ENCODE results near the gene FBXW9.

Gene FBXW9

DNA sequence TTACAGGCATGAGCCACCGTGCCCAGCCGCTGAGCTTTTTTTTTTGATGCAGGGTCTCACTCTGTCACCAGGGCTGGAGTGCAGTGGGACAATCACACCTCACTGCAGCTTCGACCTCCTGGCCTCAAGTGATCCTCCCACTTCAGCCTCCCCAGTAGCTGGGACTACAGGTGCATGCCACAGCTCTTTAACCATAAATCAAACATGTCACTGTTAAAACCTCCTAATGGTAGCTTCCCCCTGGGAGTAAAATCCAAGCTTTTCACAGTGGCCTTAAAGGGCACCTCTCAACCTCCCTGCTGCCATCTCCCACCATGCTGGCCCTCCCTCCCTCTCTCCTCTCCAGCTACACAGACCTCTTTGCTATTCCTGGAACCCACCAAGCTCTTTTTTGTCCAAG lies 10.6 kb downstream of the FBXW9 start:
- TF ChIP-seq CREB1 (IDR thresholded peaks at IDR 0.05; ENCODE audit: low read depth) (no peak), TAF1 (IDR thresholded peaks at IDR 0.05; ENCODE audit: low read depth) (no peak), FOXM1 (IDR thresholded peaks at IDR 0.05; ENCODE audit: borderline replicate concordance, low read depth) (no peak), NFIC (IDR thresholded peaks at IDR 0.05) (no peak), ZBTB7A (IDR thresholded peaks at IDR 0.05; ENCODE audit: low read depth) (no peak), RAD21 (IDR thresholded peaks at IDR 0.05; ENCODE audit: low read depth) (no peak), TEAD4 (IDR thresholded peaks at IDR 0.05) (no peak), REST (IDR thresholded peaks at IDR 0.05; ENCODE audit: low read depth) (no peak), TCF12 (IDR thresholded peaks at IDR 0.05; ENCODE audit: low read depth) (no peak)
- TF ChIP-seq, protein P1, sequence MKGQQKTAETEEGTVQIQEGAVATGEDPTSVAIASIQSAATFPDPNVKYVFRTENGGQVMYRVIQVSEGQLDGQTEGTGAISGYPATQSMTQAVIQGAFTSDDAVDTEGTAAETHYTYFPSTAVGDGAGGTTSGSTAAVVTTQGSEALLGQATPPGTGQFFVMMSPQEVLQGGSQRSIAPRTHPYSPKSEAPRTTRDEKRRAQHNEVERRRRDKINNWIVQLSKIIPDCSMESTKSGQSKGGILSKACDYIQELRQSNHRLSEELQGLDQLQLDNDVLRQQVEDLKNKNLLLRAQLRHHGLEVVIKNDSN (IDR thresholded peaks at IDR 0.05): no peak
- TF ChIP-seq, protein P2, sequence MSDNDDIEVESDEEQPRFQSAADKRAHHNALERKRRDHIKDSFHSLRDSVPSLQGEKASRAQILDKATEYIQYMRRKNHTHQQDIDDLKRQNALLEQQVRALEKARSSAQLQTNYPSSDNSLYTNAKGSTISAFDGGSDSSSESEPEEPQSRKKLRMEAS (IDR thresholded peaks at IDR 0.05): no peak

DNA sequence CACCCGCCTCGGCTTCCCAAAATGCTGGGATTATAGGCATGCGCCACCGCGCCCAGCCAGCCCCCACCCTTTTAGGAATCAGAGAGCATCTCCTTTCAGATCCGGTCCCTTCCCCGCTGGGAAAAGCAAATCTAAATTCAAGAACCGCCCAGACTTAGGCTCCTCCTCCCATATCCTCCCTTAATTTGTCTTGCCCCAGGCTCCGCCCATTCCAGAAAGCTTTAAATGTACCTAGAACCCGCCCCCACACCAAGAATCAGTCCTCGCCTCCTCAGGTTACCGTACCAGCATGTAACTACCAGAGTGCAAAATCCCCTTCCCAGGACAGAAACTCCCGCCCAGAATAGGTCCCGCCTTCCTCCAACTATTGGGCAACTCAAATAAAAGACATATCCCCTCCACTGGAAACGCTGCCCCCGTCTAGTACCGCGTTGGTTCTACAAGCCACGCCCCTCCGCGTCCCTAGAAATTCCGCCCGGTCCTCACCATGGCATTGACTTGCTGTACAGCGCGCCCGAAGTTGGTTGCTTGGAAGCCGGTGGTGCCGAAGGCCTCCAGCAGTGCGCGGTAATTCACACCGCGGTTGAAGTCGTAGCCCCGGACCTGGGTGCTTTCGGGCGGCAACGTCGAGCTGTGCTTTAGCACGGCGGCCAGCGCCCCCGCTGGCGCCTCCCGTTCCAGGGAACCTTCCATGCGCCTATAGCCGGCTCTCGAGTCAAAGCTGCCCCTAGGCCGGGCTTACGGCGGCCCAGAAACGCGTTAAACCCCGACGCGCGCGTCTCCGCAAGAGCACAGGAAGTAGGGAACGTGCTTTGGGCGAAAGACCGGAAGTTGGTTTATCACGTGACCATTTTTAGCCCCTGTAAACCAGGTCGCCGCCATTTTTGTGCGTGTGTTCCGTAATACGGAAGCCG lies 15.1 kb downstream of the FBXW9 start, which contains the start of gene DHPS:
Gene DHPS (minus strand): TSS at position 807 of the 914 bp plus-strand sequence. CDS start 114 bp downstream, at position 693.
- TF ChIP-seq, protein P2 (IDR thresholded peaks at IDR 0.05): peak; percentile 80
- TF ChIP-seq, protein P1 (IDR thresholded peaks at IDR 0.05): peak; percentile 95
- TF ChIP-seq CREB1 (IDR thresholded peaks at IDR 0.05; ENCODE audit: low read depth): peak; percentile 28; the same call in 1 of the 2 replicates
- TF ChIP-seq ZBTB7A (IDR thresholded peaks at IDR 0.05; ENCODE audit: low read depth): no peak
- no peak for TF ChIP-seq TEAD4 (IDR thresholded peaks at IDR 0.05)
- no peak for TF ChIP-seq NFIC (IDR thresholded peaks at IDR 0.05)
- TF ChIP-seq CEBPB (IDR thresholded peaks at IDR 0.05): peak; percentile 84
- no peak for TF ChIP-seq REST (IDR thresholded peaks at IDR 0.05; ENCODE audit: low read depth)
- TF ChIP-seq EGR1 (IDR thresholded peaks at IDR 0.05): 0 out of 2 replicates have a peak, but pooled peaks have one; percentile 45
- no peak for TF ChIP-seq RAD21 (IDR thresholded peaks at IDR 0.05; ENCODE audit: low read depth)
- TF ChIP-seq TAF1 (IDR thresholded peaks at IDR 0.05; ENCODE audit: low read depth): peak; percentile 63
- peak; percentile 28; the same call in 1 of the 2 replicates for TF ChIP-seq EP300 (IDR thresholded peaks at IDR 0.05; ENCODE audit: borderline replicate concordance)
- 0 out of 2 replicates have a peak, but pooled peaks have one; percentile 31 for TF ChIP-seq TCF12 (IDR thresholded peaks at IDR 0.05; ENCODE audit: low read depth)
- no peak; the same call in 1 of the 2 replicates for TF ChIP-seq FOXM1 (IDR thresholded peaks at IDR 0.05; ENCODE audit: borderline replicate concordance, low read depth)
- TF ChIP-seq YY1 (IDR thresholded peaks at IDR 0.05; ENCODE audit: low read depth): peak; percentile 95

- TF ChIP-seq EP300 (IDR thresholded peaks at IDR 0.05; ENCODE audit: borderline replicate concordance) (no peak), ZBTB7A (IDR thresholded peaks at IDR 0.05; ENCODE audit: low read depth) (no peak), RAD21 (IDR thresholded peaks at IDR 0.05; ENCODE audit: low read depth) (no peak), NFIC (IDR thresholded peaks at IDR 0.05) (no peak), EGR1 (IDR thresholded peaks at IDR 0.05) (no peak), TEAD4 (IDR thresholded peaks at IDR 0.05) (no peak), REST (IDR thresholded peaks at IDR 0.05; ENCODE audit: low read depth) (no peak)
These were observed 16.4 kb downstream of the FBXW9 start for GRCh38 chr19:12680034-12680433.

- TF ChIP-seq EP300 (IDR thresholded peaks at IDR 0.05; ENCODE audit: borderline replicate concordance) (no peak), TCF12 (IDR thresholded peaks at IDR 0.05; ENCODE audit: low read depth) (no peak), ZBTB7A (IDR thresholded peaks at IDR 0.05; ENCODE audit: low read depth) (no peak), RAD21 (IDR thresholded peaks at IDR 0.05; ENCODE audit: low read depth) (no peak)
These were observed 19.5 kb downstream of the FBXW9 start for GRCh38 chr19:12676928-12677327.
